T-helper 17 cell (primary cell): ENCODE measurements around the gene KRTCAP2. TPM values are rescaled to one million over a fixed set of nuclear protein-coding genes. Genes with fewer than 3 reads are reported as not detected.

Experiments
- ATAC-seq: fragments of 150-1000 bp; cut with Tn5 transposase; 2 replicates; pipeline ENCODE4 v1.10.0; 2021; ENCODE audit warnings: mild to moderate bottlenecking, moderate library complexity
- DNase-seq, 3 donors: peaks; one replicate each; pipeline versions ENCODE4 v3.0.0 to v3.0.0-alpha.2; 2020 to 2021
- H3K9me3 ChIP-seq: one replicate; pipeline ENCODE4 v1.7.0; 2013; ENCODE audit warnings: low read length, mild to moderate bottlenecking; ENCODE audit not compliant: control insufficient read depth, poor library complexity, severe bottlenecking
- H3K27ac Mint-ChIP-seq: one replicate; pipeline ENCODE4 v1.8.0; 2022; ENCODE audit warnings: mild to moderate bottlenecking, moderate library complexity, mixed read lengths
- H3K27me3 Mint-ChIP-seq: one replicate; pipeline ENCODE4 v1.8.0; 2022; ENCODE audit warnings: mixed read lengths
- H3K36me3 Mint-ChIP-seq: one replicate; pipeline ENCODE4 v1.8.0; 2022; ENCODE audit warnings: low read depth, mixed read lengths
- H3K4me1 Mint-ChIP-seq: one replicate; pipeline ENCODE4 v1.8.0; 2022; ENCODE audit warnings: mild to moderate bottlenecking, mixed read lengths
- H3K4me3 Mint-ChIP-seq: one replicate; pipeline ENCODE4 v1.8.0; 2022; ENCODE audit warnings: mild to moderate bottlenecking, moderate library complexity, mixed read lengths
- total RNA-seq, 4 donors: library from RNA in 2 of 4; stranded (reverse) in 2 of 4; gene quantifications; one replicate each; pipeline ENCODE4 v1.2.3 and lab custom pipeline; 2022 to 2026

The KRTCAP2 gene
- total RNA-seq, 2 donors from 2014 or later = 110 to 127 TPM

DNA sequence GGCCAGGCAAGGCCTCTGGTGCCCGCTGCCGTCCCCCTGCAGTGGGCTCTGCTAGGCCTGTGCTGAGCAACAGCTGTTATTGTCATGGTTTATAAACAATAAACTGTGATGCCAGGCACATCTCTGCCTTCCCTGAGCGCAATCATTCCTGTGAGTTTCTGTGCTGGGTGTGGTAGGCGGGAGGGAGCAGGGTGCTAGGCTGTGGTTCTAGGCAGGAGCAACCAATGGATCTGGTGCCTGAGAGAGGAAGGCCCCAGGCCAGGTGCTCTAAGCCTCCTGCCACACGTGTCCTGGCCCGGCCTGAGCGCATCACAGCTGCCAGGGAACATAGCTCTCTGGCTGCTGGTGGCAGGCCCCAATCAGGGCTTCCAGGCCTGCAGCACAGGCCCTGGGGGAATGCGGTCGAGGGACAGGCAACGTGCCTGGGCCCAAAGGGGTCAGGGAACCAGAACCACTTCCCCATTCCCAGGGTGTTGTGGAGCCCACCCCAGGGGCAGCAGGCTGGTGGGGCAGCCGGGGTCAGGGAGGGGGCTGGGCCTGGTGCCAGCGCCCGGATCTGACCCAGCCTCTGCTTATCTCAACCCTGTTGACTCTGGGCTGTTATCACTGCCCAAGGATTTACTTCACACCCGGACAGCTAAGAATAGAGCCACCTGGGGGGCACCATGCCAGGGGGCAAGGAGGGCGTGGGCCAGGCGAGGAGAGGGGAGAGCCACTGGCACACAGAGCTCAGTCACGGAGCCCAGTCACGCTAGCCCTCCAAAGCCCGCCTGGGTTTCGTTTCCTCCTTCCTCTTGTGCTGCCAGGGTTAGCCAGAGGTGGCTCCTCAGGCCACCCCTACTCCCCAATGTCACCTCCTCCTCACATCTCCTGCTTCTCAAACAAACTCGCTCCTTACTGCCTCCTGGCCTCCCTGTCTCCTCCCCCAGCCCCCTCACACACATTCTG, 12.0 kb upstream of the KRTCAP2 start:
- Mint-ChIP-seq H3K36me3 (peaks cover 9% of the 10 kb centered on the region), H3K27me3 (no peaks in the 10 kb centered on the region), H3K27ac (no peak overlapping the region), H3K4me3 (no peak overlapping the region), H3K4me1 (peaks cover 14% of the 10 kb centered on the region)
- DNase-seq = peak in 1 of 3 donors; percentile 1
- peak; percentile 72 for ATAC-seq
- H3K9me3 ChIP-seq = no peaks in the 10 kb centered on the region

DNA sequence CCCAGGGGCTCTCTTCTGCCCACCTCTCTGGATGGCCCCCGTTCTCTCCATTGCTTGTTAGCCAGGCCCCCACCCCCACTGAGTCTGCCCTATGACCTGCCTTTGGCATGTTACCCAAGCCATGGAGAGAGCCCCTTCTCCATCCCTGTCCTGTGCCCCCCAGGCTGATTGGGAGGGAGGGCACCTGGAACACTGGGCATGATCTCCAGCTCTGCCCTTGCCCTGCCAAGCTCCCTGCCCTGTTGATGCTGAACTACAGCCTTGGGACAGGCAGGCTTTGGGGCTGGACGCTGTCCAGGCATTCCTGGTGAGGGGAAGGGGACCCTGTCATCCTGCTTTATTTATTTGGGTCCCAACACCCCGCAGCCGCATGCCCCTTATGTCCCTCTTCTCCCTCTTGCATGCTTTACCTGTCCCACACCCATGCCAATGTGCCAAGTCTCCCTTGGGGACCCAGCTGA, 11.3 kb upstream of the KRTCAP2 start:
- Mint-ChIP-seq H3K27me3 (no peaks in the 10 kb centered on the region), H3K4me3 (no peak overlapping the region), H3K27ac (no peak overlapping the region), H3K36me3 (peaks cover 12% of the 10 kb centered on the region), H3K4me1 (peaks cover 14% of the 10 kb centered on the region)
- DNase-seq = no peak
- no peak for ATAC-seq
- no peaks in the 10 kb centered on the region for H3K9me3 ChIP-seq

DNA sequence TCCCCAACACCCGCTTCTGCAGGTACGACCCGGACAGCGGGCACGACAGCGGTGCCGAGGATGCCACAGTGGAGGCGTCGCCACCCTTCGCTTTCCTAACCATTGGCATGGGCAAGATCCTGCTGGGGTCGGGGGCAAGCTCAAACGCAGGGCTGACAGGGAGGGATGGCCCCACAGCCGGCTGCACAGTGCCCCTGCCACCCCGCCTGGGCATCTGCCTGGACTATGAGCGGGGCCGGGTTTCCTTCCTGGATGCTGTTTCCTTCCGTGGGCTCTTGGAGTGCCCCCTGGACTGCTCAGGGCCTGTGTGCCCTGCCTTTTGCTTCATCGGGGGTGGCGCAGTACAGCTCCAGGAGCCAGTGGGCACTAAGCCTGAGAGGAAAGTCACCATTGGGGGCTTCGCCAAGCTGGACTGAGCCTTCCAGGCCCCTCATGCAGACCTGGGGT, 10.7 kb upstream of the KRTCAP2 start:
- no peak overlapping the region for H3K27ac Mint-ChIP-seq
- no peaks in the 10 kb centered on the region for H3K9me3 ChIP-seq
- DNase-seq (no peak), ATAC-seq (no peak)
- no peak overlapping the region for H3K4me3 Mint-ChIP-seq
- H3K27me3 Mint-ChIP-seq = no peaks in the 10 kb centered on the region
- H3K4me1 Mint-ChIP-seq = peaks cover 14% of the 10 kb centered on the region
- H3K36me3 Mint-ChIP-seq = peaks cover 15% of the 10 kb centered on the region

DNA sequence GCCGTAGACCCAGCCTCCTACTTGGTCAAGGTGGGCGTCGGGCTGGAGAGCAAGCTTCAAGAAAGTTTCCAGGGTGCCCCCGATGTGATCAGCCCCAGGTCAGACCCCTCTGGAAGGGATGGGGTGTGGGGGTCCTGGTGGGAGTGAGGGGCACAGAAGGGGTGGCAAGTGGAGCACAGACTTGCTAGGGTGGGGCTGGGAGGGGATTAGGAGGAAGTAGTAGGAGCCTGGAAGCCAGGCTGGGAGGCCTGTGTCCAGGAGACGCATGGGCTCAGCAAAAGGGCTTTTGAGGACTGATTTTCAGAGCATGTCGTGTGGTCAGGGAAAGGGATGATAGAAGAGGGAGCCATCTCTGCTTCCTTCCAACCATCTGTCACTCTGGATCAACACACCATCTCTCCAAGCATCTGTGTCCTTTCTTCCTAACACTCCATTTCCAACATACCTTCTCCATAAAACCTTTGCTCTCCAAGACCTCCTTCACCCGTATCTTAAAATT, 9.0 kb upstream of the KRTCAP2 start:
- no peaks in the 10 kb centered on the region for H3K9me3 ChIP-seq
- no peaks in the 10 kb centered on the region for H3K27me3 Mint-ChIP-seq
- no peak overlapping the region for H3K27ac Mint-ChIP-seq
- ATAC-seq (no peak), DNase-seq (no peak)
- peaks cover 13% of the 10 kb centered on the region for H3K36me3 Mint-ChIP-seq
- peaks cover 11% of the 10 kb centered on the region for H3K4me1 Mint-ChIP-seq
- H3K4me3 Mint-ChIP-seq = no peak overlapping the region

DNA sequence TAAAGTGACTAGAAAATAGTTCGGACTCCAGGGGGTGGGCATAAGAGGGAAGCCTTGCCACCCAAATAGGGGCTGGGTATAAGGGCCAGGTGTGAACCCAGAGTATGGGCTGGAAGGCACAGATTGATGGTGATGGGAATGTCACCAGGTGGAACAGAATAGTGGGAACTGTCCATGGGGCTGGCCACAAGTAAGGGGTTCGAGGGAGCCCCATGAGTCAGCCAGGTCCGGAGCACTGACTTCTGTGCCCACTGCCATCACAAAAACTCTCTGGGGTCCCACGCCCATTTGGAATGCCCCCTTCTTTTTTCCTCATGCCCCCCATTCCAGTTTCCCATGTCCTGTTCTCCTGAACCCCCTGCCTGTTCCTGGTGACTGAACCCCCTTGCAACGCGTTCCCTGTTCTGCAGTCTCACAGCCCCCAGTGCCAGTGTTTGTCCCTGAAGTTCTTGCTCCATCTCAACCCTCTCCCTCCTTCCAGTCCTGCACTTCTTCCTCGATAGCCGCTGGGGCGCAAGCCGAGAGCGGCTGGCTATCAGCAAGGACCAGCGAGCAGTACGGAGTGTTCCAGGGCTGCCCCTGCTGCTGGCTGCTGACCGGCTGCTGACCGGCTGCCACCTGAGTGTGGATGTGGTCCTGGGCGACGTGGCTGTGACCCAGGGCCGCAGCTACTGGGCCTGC, 8.4 kb upstream of the KRTCAP2 start:
- H3K4me3 Mint-ChIP-seq = no peak overlapping the region
- no peak for ATAC-seq
- H3K36me3 Mint-ChIP-seq = peaks cover 13% of the 10 kb centered on the region
- no peak overlapping the region for H3K27ac Mint-ChIP-seq
- H3K4me1 Mint-ChIP-seq = peaks cover 9% of the 10 kb centered on the region
- no peaks in the 10 kb centered on the region for H3K9me3 ChIP-seq
- no peak for DNase-seq
- no peaks in the 10 kb centered on the region for H3K27me3 Mint-ChIP-seq

DNA sequence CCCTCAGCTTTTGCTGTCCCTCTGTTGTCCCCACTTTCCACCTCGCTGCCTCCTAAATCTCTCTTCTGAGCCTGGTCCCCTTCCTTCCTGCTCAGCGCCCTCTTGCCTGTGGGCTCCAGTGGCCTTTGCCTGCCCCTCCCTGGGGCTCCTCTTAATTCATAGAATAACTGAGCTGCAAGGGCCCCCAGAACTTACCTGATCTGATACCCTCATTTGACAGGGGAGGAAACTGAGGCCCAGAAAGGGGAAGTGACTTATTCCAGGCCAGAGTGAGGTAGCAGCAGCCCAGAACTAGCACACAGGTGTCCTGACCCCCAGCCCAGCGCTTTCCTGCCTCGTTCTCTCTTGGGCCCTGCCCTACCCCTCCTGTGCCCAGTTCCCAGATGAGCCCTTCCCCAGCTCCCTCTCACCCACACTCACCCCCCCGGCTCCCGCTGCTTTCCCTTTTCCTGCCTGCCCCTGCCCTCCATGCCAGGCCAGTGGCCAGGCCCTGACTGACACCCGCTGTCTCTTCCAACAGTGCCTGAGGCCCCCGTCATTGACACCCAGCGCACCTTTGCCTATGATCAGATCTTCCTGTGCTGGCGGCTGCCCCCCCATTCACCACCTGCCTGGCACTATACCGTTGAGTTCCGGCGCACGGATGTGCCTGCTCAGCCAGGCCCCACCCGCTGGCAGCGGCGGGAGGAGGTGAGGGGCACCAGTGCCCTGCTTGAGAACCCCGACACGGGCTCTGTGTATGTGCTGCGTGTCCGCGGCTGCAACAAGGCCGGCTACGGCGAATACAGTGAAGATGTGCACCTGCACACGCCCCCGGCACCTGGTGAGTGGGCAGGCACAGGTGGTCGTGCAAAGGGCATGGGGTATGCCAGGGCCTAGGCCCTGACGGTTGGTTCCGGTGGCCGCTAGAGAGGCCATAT, 6.3 kb upstream of the KRTCAP2 start:
- no peaks in the 10 kb centered on the region for H3K9me3 ChIP-seq
- Mint-ChIP-seq H3K27ac (no peak overlapping the region), H3K27me3 (no peaks in the 10 kb centered on the region), H3K4me1 (peaks cover 21% of the 10 kb centered on the region), H3K4me3 (peak overlapping the region; percentile 36), H3K36me3 (peaks cover 13% of the 10 kb centered on the region)
- ATAC-seq (no peak), DNase-seq (no peak)

DNA sequence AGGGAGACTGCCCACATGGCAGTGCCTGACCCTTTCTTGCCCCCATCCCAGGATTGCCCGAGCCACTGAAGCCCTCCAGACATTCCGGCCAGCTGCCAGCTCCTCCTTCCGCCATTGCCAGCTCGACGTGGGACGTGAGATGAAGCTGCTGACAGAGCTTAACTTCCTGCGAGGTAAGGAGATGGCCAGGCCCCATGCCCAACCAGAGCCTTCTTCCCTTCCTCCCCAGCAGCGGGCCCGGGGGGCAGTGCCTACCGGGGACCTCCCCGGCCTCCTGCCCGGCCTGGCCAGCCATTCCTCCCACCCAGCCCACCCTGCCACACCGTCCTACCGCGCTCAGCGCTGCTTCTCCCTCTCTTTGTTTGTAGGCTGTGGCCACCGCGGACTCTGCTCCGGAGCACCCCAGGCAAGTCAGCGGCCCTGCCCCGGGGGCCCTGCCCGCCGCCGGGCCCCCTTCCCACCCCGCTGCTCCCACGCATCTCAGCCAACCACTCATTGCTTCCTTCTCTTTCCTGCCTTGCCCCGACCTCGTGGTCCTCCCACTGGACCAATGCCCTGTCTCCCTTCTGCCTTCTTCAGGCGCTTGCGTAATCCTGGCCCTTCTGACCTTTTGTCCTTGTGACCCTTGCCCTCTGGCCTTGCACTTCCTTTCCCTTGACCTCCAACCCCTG, 5.5 kb upstream of the KRTCAP2 start:
- H3K36me3 Mint-ChIP-seq = peaks cover 12% of the 10 kb centered on the region
- DNase-seq (no peak), ATAC-seq (no peak)
- H3K9me3 ChIP-seq = no peaks in the 10 kb centered on the region
- H3K27me3 Mint-ChIP-seq = no peaks in the 10 kb centered on the region
- peaks cover 26% of the 10 kb centered on the region for H3K4me1 Mint-ChIP-seq
- no peak overlapping the region for H3K27ac Mint-ChIP-seq
- H3K4me3 Mint-ChIP-seq = no peak overlapping the region

DNA sequence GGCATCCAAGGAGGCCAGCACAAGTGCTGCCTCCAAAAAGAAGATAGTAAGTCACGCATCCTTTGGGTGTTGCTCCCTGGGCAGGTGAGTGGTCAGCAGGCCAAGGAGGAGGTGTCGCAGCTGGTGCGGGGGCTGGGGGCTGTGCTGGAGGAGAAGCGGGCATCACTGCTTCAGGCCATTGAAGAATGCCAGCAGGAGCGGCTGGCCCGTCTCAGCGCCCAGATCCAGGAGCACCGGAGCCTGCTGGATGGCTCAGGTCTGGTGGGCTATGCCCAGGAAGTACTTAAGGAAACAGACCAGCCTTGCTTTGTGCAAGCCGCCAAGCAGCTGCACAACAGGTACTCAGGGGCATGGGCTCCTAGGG, 4.8 kb upstream of the KRTCAP2 start:
- ATAC-seq (no peak), DNase-seq (no peak)
- H3K27me3 Mint-ChIP-seq = no peaks in the 10 kb centered on the region
- H3K4me1 Mint-ChIP-seq = peaks cover 28% of the 10 kb centered on the region
- H3K36me3 Mint-ChIP-seq = peaks cover 9% of the 10 kb centered on the region
- H3K4me3 Mint-ChIP-seq = no peak overlapping the region
- no peaks in the 10 kb centered on the region for H3K9me3 ChIP-seq
- H3K27ac Mint-ChIP-seq = no peak overlapping the region

DNA sequence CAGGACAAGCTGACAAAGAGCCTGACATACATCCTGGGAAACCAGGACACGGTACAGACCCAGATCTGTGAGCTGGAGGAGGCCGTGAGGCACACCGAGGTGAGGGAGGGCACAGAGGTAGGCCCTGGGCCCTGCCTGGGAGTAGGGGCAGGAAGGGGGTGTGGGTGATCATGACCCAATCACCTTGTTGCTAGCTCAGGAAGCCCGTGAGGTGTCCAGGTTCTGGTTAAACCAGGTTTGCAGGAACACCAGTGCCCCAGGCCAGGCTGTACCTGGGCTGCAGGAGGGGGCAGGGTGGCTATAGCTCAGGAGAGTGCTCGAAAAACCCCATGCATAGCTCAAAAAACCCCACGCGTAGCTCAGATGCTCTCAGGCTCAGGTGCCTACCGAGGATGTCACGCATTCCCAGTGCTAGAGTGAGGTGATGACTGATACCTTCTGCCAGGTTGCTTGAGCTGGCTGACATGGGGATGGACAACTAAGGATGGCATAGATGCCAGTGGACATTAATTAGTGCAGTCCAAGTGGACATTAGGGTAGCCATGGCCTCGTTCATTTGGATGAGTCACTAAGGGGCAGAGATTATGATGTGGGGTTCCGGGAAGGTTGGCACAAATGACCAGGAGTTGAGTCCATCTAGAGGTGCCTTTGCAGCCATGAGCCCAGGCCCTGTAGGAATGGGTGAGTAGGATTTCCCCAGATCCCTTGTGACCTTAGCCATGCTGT, 4.3 kb upstream of the KRTCAP2 start:
- ATAC-seq (no peak), DNase-seq (no peak)
- Mint-ChIP-seq H3K27me3 (no peaks in the 10 kb centered on the region), H3K4me3 (no peak overlapping the region), H3K4me1 (peaks cover 32% of the 10 kb centered on the region), H3K27ac (no peak overlapping the region), H3K36me3 (peaks cover 9% of the 10 kb centered on the region)
- no peaks in the 10 kb centered on the region for H3K9me3 ChIP-seq

DNA sequence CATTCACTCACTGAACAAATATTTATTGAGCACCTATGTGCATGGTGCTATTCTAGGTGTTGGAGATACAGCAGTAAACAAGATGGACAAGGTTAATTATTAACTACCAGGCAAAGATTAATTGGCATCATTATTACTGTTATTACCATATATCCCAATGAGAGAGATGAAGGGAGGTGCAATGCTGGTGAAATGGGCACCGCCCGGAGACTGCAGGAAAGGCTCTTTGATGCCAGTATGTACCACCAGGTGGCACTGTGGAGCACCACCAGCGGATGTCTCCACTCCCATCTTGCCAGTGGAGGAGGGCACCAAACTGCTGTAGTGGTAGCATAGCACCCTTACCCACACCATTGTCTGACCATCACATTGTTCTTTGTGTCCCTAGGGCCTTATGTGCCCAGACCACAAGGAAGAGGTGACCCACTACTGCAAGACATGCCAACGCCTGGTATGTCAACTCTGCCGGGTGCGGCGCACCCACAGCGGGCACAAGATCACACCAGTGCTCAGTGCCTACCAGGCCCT, 3.5 kb upstream of the KRTCAP2 start:
- no peaks in the 10 kb centered on the region for H3K9me3 ChIP-seq
- Mint-ChIP-seq H3K27ac (peak overlapping the region; percentile 98), H3K4me1 (peaks cover 37% of the 10 kb centered on the region), H3K4me3 (peak overlapping the region; percentile 43), H3K27me3 (no peaks in the 10 kb centered on the region), H3K36me3 (peaks cover 9% of the 10 kb centered on the region)
- ATAC-seq (peak; percentile 40), DNase-seq (peak; percentile 67 to 81 (median 69))

DNA sequence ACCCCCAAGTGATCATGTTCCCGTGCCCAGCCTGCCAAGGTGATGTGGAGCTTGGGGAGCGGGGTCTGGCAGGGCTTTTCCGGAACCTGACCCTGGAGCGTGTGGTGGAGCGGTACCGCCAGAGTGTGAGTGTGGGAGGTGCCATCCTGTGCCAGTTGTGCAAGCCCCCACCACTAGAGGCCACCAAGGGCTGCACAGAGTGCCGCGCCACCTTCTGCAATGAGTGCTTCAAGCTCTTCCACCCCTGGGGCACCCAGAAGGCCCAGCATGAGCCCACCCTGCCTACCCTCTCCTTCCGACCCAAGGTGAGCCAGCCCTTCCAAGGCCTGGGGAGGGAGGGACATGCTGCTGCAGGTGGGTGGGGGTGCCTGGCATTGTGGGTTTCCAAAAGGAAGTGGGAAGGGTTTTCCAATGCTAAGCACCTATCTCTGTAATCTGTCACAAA, 2.8 kb upstream of the KRTCAP2 start:
- ATAC-seq = peak; percentile 14
- Mint-ChIP-seq H3K27ac (peak overlapping the region; percentile 98), H3K36me3 (peaks cover 9% of the 10 kb centered on the region)

More for the DNA sequence above, 2.8 kb upstream of the KRTCAP2 start:
- H3K27me3 Mint-ChIP-seq = no peaks in the 10 kb centered on the region
- H3K9me3 ChIP-seq = no peaks in the 10 kb centered on the region
- no peak for DNase-seq
- H3K4me3 Mint-ChIP-seq = peak overlapping the region; percentile 45
- peaks cover 37% of the 10 kb centered on the region for H3K4me1 Mint-ChIP-seq
